MM.1S (cell line): ENCODE measurements around the gene RUNX2.
"Not testable (repeated sequence)": the region's sequence is repeated elsewhere in the genome, so short reads cannot be mapped to it uniquely, and the experiment has no call there.

Experiments used
- DNase-seq: peaks from one replicate; pipeline ENCODE4 v3.0.0-alpha.2; 2015
- H2AFZ ChIP-seq: fragments of 300-600 bp; sonication (generic); 2 replicates; pipeline ENCODE4 v1.6.0; 2016; ENCODE audit warnings: antibody characterized with exemption, low read length
- H3F3A ChIP-seq: fragments of 300-600 bp; sonication (generic); 2 replicates; pipeline ENCODE4 v1.6.1; 2016; ENCODE audit warnings: mild to moderate bottlenecking, antibody characterized with exemption, low read length, moderate library complexity, mixed read lengths; ENCODE audit not compliant: insufficient read depth
- H3K27ac ChIP-seq: fragments of 300-600 bp; sonication (generic); 2 replicates; pipeline ENCODE4 v1.5.1; 2016; ENCODE audit warnings: mild to moderate bottlenecking, low read length
- H3K27me3 ChIP-seq: fragments of 300-600 bp; sonication (generic); replicated peaks from 2 replicates; pipeline ENCODE4 v1.6.0; 2016; ENCODE audit warnings: low read length; ENCODE audit not compliant: insufficient read depth
- H3K36me3 ChIP-seq: fragments of 300-600 bp; sonication (generic); replicated peaks from 2 replicates; pipeline ENCODE4 v1.6.1; 2016; ENCODE audit warnings: mild to moderate bottlenecking, low read length, mixed read lengths; ENCODE audit not compliant: insufficient read depth
- H3K4me1 ChIP-seq: fragments of 300-600 bp; sonication (generic); 2 replicates; pipeline ENCODE4 v1.6.1; 2016; ENCODE audit warnings: low read length, mixed read lengths
- H3K4me2 ChIP-seq: fragments of 300-600 bp; sonication (generic); 2 replicates; pipeline ENCODE4 v1.6.0; 2016; ENCODE audit warnings: low read depth, low read length
- H3K4me3 ChIP-seq: fragments of 300-600 bp; sonication (generic); 2 replicates; pipeline ENCODE4 v1.5.1; 2016; ENCODE audit warnings: low read length, mixed read lengths
- H3K79me2 ChIP-seq: fragments of 300-600 bp; sonication (generic); 2 replicates; pipeline ENCODE4 v1.6.1; 2016; ENCODE audit warnings: mixed run types, low read length, mixed read lengths
- H3K9ac ChIP-seq: fragments of 300-600 bp; sonication (generic); 2 replicates; pipeline ENCODE4 v1.6.1; 2016; ENCODE audit warnings: low read length, mixed read lengths
- H3K9me2 ChIP-seq: fragments of 300-600 bp; sonication (generic); replicated peaks from 2 replicates; pipeline ENCODE4 v1.6.1; 2016; ENCODE audit warnings: mild to moderate bottlenecking, low read length, mixed read lengths; ENCODE audit not compliant: insufficient read depth
- H3K9me3 ChIP-seq: fragments of 300-600 bp; sonication (generic); replicated peaks from 2 replicates; pipeline ENCODE4 v1.6.1; 2016; ENCODE audit warnings: mild to moderate bottlenecking, low read length, mixed read lengths; ENCODE audit not compliant: insufficient read depth
- H4K20me1 ChIP-seq: fragments of 300-600 bp; sonication (generic); 2 replicates; pipeline ENCODE4 v1.6.1; 2016; ENCODE audit warnings: mild to moderate bottlenecking, low read length, moderate library complexity, mixed read lengths; ENCODE audit not compliant: insufficient read depth
- CTCF ChIP-seq: fragments of 300-600 bp; sonication (generic); IDR thresholded peaks from 2 replicates; pipeline ENCODE4 v1.5.1; 2016; ENCODE audit warnings: antibody characterized with exemption, low read length, mixed read lengths
- EZH2 ChIP-seq: fragments of 300-600 bp; sonication (generic); optimal IDR thresholded peaks from 2 replicates; pipeline ENCODE3; 2017; ENCODE audit warnings: low read depth, mild to moderate bottlenecking, antibody characterized with exemption, low read length, mixed read lengths
- EZH2phosphoT487 ChIP-seq: fragments of 300-600 bp; sonication (generic); IDR thresholded peaks from 2 replicates; pipeline ENCODE4 v1.6.1; 2018; ENCODE audit warnings: antibody characterized with exemption, low read length

RUNX2 gene

GRCh38 chr6:45327956-45328522 lies at the start of gene RUNX2:
RUNX2 (plus strand) TSS chr6:45328330; CDS start chr6:45328727, 397 bp downstream.
- H2AFZ ChIP-seq, result no peak within 1 kb of the TSS
- no peaks in the 10 kb centered on the region for H3K9me2 ChIP-seq
- TF ChIP-seq CTCF, result no peak
- TF ChIP-seq EZH2, result no peak
- no peak for TF ChIP-seq EZH2phosphoT487
- H3K36me3 ChIP-seq, result no peaks in the 10 kb centered on the region
- H3K4me1 ChIP-seq, result no peaks in the 10 kb centered on the region
- no peaks in the 10 kb centered on the region for H4K20me1 ChIP-seq
- no peaks in the 10 kb centered on the region for H3K9me3 ChIP-seq
- no peaks in the 10 kb centered on the region for H3K79me2 ChIP-seq
- no peaks in the 10 kb centered on the region for H3F3A ChIP-seq
- H3K27me3 ChIP-seq, result no peaks in the 10 kb centered on the region
- DNase-seq, result no peak
- H3K27ac ChIP-seq, result no peak within 1 kb of the TSS
- H3K9ac ChIP-seq, result no peak within 1 kb of the TSS
- no peak within 1 kb of the TSS for H3K4me3 ChIP-seq
- no peak within 1 kb of the TSS for H3K4me2 ChIP-seq

GRCh38 chr6:45278367-45278766 lies 49.8 kb upstream of the RUNX2 start:
- Histone ChIP-seq H2AFZ (no peak overlapping the region), H4K20me1 (no peaks in the 10 kb centered on the region), H3K36me3 (no peaks in the 10 kb centered on the region), H3K27ac (no peak overlapping the region), H3K9me3 (no peaks in the 10 kb centered on the region), H3K4me2 (no peak overlapping the region), H3K27me3 (no peaks in the 10 kb centered on the region), H3K9me2 (no peaks in the 10 kb centered on the region), H3K9ac (no peak overlapping the region), H3K4me1 (no peaks in the 10 kb centered on the region), H3F3A (no peaks in the 10 kb centered on the region), H3K4me3 (no peak overlapping the region), H3K79me2 (no peaks in the 10 kb centered on the region)
- no peak for DNase-seq
- no peak for TF ChIP-seq EZH2
- TF ChIP-seq EZH2phosphoT487, result no peak
- TF ChIP-seq CTCF, result no peak

- H3K9me2 ChIP-seq, H3K4me2 ChIP-seq, DNase-seq: not testable (repeated sequence)
Observed at GRCh38 chr6:45286707-45287106, 41.4 kb upstream of the RUNX2 start.

GRCh38 chr6:45289751-45290514 lies 38.2 kb upstream of the RUNX2 start:
- Histone ChIP-seq H3K4me1 (peaks cover 12% of the 10 kb centered on the region), H3F3A (peaks cover 12% of the 10 kb centered on the region; the same call in 1 of the 2 replicates), H3K27ac (no peak overlapping the region), H4K20me1 (no peaks in the 10 kb centered on the region), H3K9me3 (no peaks in the 10 kb centered on the region), H3K4me2 (no peak overlapping the region), H3K4me3 (no peak overlapping the region), H3K9me2 (no peaks in the 10 kb centered on the region), H3K36me3 (no peaks in the 10 kb centered on the region), H3K27me3 (no peaks in the 10 kb centered on the region), H3K79me2 (no peaks in the 10 kb centered on the region), H3K9ac (no peak overlapping the region), H2AFZ (no peak overlapping the region)
- TF ChIP-seq CTCF (no peak), EZH2phosphoT487 (no peak), EZH2 (no peak)
- no peak for DNase-seq

More at GRCh38 chr6:45286707-45287106, 41.4 kb upstream of the RUNX2 start:
- H3K9ac ChIP-seq, H3K4me3 ChIP-seq, H3K79me2 ChIP-seq, H3K36me3 ChIP-seq, H3F3A ChIP-seq, H3K27ac ChIP-seq, H3K9me3 ChIP-seq, H4K20me1 ChIP-seq, H3K27me3 ChIP-seq, H2AFZ ChIP-seq, H3K4me1 ChIP-seq: not testable (repeated sequence)
